Liver (tissue), 9 donors: ENCODE measurements around the gene LHX6. TPM values are rescaled to one million over a fixed set of nuclear protein-coding genes. Genes with fewer than 3 reads are reported as not detected.

Source experiments
- DNase-seq: peaks from one replicate; pipeline ENCODE4 v3.0.0-alpha.2; 2017; ENCODE audit warnings: low spot score
- H3K27ac ChIP-seq, 2 donors: one replicate each; pipeline ENCODE4 v1.7.0; 2013; ENCODE audit warnings: inconsistent platforms in 2 of 2, low read length in 2 of 2, control low read depth in 1 of 2, low read depth in 1 of 2, mild to moderate bottlenecking in 1 of 2
- H3K27me3 ChIP-seq, 4 donors: one replicate each; pipeline versions ENCODE4 v1.6.1 to v1.7.0; 2013; ENCODE audit warnings: low read length in 3 of 4, inconsistent platforms in 1 of 4, mild to moderate bottlenecking in 1 of 4, moderate library complexity in 1 of 4; ENCODE audit not compliant: control insufficient read depth in 4 of 4, insufficient read depth in 4 of 4
- H3K36me3 ChIP-seq, 4 donors: one replicate each; pipeline versions ENCODE4 v1.6.1 to v1.7.0; 2013; ENCODE audit warnings: low read length in 3 of 4, mild to moderate bottlenecking in 3 of 4, low read depth in 1 of 4, moderate library complexity in 1 of 4; ENCODE audit not compliant: control insufficient read depth in 4 of 4, insufficient read depth in 3 of 4
- H3K4me1 ChIP-seq, 4 donors: one replicate each; pipeline versions ENCODE4 v1.6.1 to v1.7.0; 2013; ENCODE audit warnings: low read length in 3 of 4, mild to moderate bottlenecking in 3 of 4, moderate library complexity in 1 of 4; ENCODE audit not compliant: control insufficient read depth in 4 of 4, insufficient read depth in 4 of 4
- H3K4me3 ChIP-seq, 3 donors: one replicate each; pipeline versions ENCODE4 v1.6.1 to v1.7.0; 2013; ENCODE audit warnings: low read length in 3 of 3, control low read depth in 1 of 3, low read depth in 1 of 3, mild to moderate bottlenecking in 1 of 3
- H3K9ac ChIP-seq, 2 donors: one replicate each; pipeline ENCODE4 v1.7.0; 2013; ENCODE audit warnings: low read length in 2 of 2, mild to moderate bottlenecking in 2 of 2, moderate library complexity in 2 of 2, control low read depth in 1 of 2, low read depth in 1 of 2
- H3K9me3 ChIP-seq, 4 donors: one replicate each; pipeline versions ENCODE4 v1.6.1 to v1.7.0; 2013; ENCODE audit warnings: low read length in 3 of 4; ENCODE audit not compliant: control insufficient read depth in 4 of 4
- EGR1 ChIP-seq, 2 donors: IDR thresholded peaks; 2 replicates each; pipeline ENCODE4 v1.6.1; 2016 to 2018; ENCODE audit warnings: antibody characterized with exemption in 2 of 2, low read depth in 2 of 2
- HNF4A ChIP-seq, 2 donors: conservative IDR thresholded peaks; 2 replicates each; pipeline ENCODE4 v1.6.1; 2016; ENCODE audit warnings: antibody characterized with exemption in 2 of 2, mild to moderate bottlenecking in 2 of 2
- JUND ChIP-seq, 2 donors: IDR thresholded peaks; 2 replicates each; pipeline ENCODE4 v1.6.1; 2016; ENCODE audit warnings: antibody characterized with exemption in 2 of 2
- RXRA ChIP-seq, 2 donors: IDR thresholded peaks; 2 replicates each; pipeline ENCODE4 v1.6.1; 2017 to 2018; ENCODE audit warnings: antibody characterized with exemption in 2 of 2, mild to moderate bottlenecking in 1 of 2
- SP1 ChIP-seq: IDR thresholded peaks from 2 replicates; pipeline ENCODE4 v1.6.1; 2018; ENCODE audit warnings: antibody characterized with exemption, mild to moderate bottlenecking
- TAF1 ChIP-seq: conservative IDR thresholded peaks from 2 replicates; pipeline ENCODE4 v1.6.1; 2016; ENCODE audit warnings: antibody characterized with exemption, mild to moderate bottlenecking
- YY1 ChIP-seq: IDR thresholded peaks from 2 replicates; pipeline ENCODE4 v1.6.1; 2016; ENCODE audit warnings: antibody characterized with exemption, mild to moderate bottlenecking
- WGBS: extraction: QIAGEN DNeasy Blood & Tissue Kit; methylation state at CpG from one replicate; pipeline ENCODE4 v1.1.7; 2013; 5-methylcytosine and 5-hydroxymethylcytosine counted together
- polyA plus RNA-seq, 2 donors: library from polyadenylated mRNA; stranded (reverse) in 1 of 2; unstranded in 1 of 2; fragments of 200-250 nt in 1 of 2; fragments of >200 nt in 1 of 2; fragmentation: Nextera tagmentation in 1 of 2; extraction: Ambion mirVana in 1 of 2; gene quantifications; one replicate each; pipeline versions ENCODE4 v1.2.1 to v1.2.3, GENCODE V29; 2013 to 2015
- total RNA-seq, 2 donors: library from RNA; depleted of rRNA; stranded (reverse); fragments of >200 nt; gene quantifications; one replicate each; pipeline ENCODE4 v1.2.3, GENCODE V29; 2014
- TF ChIP-seq, protein P1 (sequence below): IDR thresholded peaks from 2 replicates; pipeline ENCODE4 v1.6.1; 2016; ENCODE audit warnings: antibody characterized with exemption, mild to moderate bottlenecking
- TF ChIP-seq, protein P2 (sequence below): fragments of 150-350 bp; IDR thresholded peaks from 2 replicates; pipeline ENCODE4 v1.5.1; 2017; ENCODE audit warnings: improper control_type of control experiment, low read depth, low read length; ENCODE audit not compliant: missing input control
- TF ChIP-seq, protein P3 (sequence below): IDR thresholded peaks from 2 replicates; pipeline ENCODE4 v1.6.1; 2016; ENCODE audit warnings: antibody characterized with exemption
- TF ChIP-seq, protein P4 (sequence below): IDR thresholded peaks from 2 replicates; pipeline ENCODE4 v1.6.1; 2016; ENCODE audit warnings: antibody characterized with exemption
- donor health status: healthy.
- donor health status: healthy.
- donor health status: healthy.
- donor health status: healthy.
- donor health status: healthy.

LHX6 gene
- total and polyA plus RNA-seq, 4 donors: 0.05 to 0.33 (median 0.18) TPM

DNA sequence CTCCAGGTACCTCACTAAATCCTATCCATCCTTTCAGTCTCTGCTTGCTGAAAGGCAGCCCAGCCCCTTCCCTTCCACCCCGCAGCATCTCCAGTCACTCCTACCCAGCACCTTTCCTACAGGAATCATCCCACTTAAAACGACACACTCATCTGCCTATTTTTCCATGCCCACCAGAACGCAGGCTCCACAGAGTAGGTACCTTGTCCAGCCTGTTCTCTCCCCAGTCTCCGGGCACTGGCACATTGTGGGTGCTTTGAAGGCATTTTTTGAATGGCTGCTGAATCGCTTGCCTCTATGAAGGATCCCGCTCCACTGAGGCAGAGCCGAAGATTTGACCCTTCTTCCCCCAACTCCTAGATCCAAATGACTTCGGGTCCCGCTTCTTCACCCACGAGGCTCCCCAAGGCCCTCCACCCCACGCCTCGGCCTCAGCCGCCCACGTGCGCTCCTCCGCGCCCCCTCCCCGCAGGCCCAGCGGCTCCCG is 15.6 kb downstream of the LHX6 start:
- no peak overlapping the region for H3K4me3 ChIP-seq
- 35% methylated on average over 20 of the region's 20 CpGs for whole genome bisulfite sequencing

DNA sequence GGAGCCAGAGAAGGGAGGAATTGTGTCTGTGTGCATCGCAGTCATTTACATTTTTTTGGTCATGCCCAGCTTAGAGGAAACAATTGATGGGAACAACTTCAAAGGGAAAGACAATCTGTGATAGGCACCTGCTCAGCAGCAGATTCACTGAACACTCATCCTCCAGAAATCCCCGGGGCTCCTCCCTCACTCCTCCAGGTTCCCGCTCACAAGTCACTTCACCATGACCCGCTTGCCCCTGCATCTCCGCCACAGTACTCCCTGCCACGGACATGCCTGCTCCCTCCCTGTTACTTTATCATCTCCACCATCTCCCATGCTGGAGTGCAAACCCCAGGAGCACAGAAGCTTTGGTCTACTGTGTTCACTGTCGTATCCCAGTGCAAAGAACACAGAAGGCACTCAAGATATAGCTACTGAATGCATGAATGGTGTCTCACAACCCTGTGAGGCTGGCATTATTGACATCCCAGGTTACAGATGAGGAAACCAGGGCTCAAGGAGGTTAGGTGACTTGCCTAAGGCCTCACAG is 16.2 kb downstream of the LHX6 start:
- TF ChIP-seq EGR1 (IDR thresholded peaks at IDR 0.05; ENCODE audit: low read depth in 2 of 2): no peak
- no peak for TF ChIP-seq RXRA (IDR thresholded peaks at IDR 0.05)
- TF ChIP-seq, protein P1, sequence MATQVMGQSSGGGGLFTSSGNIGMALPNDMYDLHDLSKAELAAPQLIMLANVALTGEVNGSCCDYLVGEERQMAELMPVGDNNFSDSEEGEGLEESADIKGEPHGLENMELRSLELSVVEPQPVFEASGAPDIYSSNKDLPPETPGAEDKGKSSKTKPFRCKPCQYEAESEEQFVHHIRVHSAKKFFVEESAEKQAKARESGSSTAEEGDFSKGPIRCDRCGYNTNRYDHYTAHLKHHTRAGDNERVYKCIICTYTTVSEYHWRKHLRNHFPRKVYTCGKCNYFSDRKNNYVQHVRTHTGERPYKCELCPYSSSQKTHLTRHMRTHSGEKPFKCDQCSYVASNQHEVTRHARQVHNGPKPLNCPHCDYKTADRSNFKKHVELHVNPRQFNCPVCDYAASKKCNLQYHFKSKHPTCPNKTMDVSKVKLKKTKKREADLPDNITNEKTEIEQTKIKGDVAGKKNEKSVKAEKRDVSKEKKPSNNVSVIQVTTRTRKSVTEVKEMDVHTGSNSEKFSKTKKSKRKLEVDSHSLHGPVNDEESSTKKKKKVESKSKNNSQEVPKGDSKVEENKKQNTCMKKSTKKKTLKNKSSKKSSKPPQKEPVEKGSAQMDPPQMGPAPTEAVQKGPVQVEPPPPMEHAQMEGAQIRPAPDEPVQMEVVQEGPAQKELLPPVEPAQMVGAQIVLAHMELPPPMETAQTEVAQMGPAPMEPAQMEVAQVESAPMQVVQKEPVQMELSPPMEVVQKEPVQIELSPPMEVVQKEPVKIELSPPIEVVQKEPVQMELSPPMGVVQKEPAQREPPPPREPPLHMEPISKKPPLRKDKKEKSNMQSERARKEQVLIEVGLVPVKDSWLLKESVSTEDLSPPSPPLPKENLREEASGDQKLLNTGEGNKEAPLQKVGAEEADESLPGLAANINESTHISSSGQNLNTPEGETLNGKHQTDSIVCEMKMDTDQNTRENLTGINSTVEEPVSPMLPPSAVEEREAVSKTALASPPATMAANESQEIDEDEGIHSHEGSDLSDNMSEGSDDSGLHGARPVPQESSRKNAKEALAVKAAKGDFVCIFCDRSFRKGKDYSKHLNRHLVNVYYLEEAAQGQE: no peak
- TF ChIP-seq, protein P2, sequence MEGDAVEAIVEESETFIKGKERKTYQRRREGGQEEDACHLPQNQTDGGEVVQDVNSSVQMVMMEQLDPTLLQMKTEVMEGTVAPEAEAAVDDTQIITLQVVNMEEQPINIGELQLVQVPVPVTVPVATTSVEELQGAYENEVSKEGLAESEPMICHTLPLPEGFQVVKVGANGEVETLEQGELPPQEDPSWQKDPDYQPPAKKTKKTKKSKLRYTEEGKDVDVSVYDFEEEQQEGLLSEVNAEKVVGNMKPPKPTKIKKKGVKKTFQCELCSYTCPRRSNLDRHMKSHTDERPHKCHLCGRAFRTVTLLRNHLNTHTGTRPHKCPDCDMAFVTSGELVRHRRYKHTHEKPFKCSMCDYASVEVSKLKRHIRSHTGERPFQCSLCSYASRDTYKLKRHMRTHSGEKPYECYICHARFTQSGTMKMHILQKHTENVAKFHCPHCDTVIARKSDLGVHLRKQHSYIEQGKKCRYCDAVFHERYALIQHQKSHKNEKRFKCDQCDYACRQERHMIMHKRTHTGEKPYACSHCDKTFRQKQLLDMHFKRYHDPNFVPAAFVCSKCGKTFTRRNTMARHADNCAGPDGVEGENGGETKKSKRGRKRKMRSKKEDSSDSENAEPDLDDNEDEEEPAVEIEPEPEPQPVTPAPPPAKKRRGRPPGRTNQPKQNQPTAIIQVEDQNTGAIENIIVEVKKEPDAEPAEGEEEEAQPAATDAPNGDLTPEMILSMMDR: no peak
- TF ChIP-seq JUND (IDR thresholded peaks at IDR 0.05): no peak
- no peak for DNase-seq
- Histone ChIP-seq H3K9me3 (no peaks in the 10 kb centered on the region), H3K9ac (no peak overlapping the region), H3K27me3 (peaks cover 0 to 26% (median 10%) of the 10 kb centered on the region in 4 donors), H3K36me3 (no peaks in the 10 kb centered on the region), H3K4me1 (peaks cover 0 to 11% (median 6%) of the 10 kb centered on the region in 4 donors), H3K4me3 (no peak overlapping the region), H3K27ac (no peak overlapping the region)
- 73% methylated on average over 7 of the region's 7 CpGs for WGBS

More for the DNA sequence above, 15.6 kb downstream of the LHX6 start:
- H3K9ac ChIP-seq: no peak overlapping the region
- no peaks in the 10 kb centered on the region for H3K9me3 ChIP-seq
- H3K4me1 ChIP-seq: peaks cover 0 to 11% (median 6%) of the 10 kb centered on the region in 4 donors
- no peaks in the 10 kb centered on the region for H3K36me3 ChIP-seq
- no peak overlapping the region for H3K27ac ChIP-seq
- no peak for DNase-seq
- peaks cover 0 to 26% (median 11%) of the 10 kb centered on the region in 4 donors for H3K27me3 ChIP-seq
- no peak for TF ChIP-seq YY1

DNA sequence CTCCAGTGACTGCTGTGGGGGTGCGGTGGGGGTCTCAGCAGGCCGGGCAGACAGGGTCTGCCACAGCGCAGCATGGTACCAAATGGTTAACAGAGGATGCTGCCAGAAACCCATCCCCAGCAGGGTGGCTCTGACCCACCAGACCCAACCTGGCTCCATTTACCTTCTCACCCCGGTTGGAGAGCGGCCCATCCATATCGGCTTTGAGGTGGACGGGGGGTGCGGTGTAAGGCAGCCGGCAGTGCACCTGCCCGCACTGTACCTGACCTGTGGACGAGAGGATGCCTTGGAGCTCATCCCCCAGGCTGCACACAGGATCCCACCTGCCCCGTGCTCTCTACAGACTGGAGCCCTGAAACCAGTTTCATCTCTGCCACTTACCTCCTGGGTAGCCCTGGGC is 19.3 kb downstream of the LHX6 start:
- no peak for DNase-seq
- H3K4me1 ChIP-seq: peaks cover 0 to 9% (median 6%) of the 10 kb centered on the region in 4 donors
- no peak overlapping the region for H3K4me3 ChIP-seq
- H3K27ac ChIP-seq: no peak overlapping the region
- no peak overlapping the region for H3K9ac ChIP-seq
- peaks cover 0 to 11% (median 5%) of the 10 kb centered on the region in 4 donors for H3K27me3 ChIP-seq
- whole genome bisulfite sequencing: 91% methylated on average over 12 of the region's 12 CpGs
- no peaks in the 10 kb centered on the region for H3K9me3 ChIP-seq
- no peaks in the 10 kb centered on the region for H3K36me3 ChIP-seq
- no peak for TF ChIP-seq HNF4A (conservative IDR thresholded peaks at IDR 0.05)
- no peak for TF ChIP-seq TAF1
- TF ChIP-seq SP1: no peak
- no peak for TF ChIP-seq YY1
- TF ChIP-seq, protein P3, sequence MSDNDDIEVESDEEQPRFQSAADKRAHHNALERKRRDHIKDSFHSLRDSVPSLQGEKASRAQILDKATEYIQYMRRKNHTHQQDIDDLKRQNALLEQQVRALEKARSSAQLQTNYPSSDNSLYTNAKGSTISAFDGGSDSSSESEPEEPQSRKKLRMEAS: no peak
- no peak for TF ChIP-seq JUND (IDR thresholded peaks at IDR 0.05)
- no peak for TF ChIP-seq RXRA (IDR thresholded peaks at IDR 0.05)
- TF ChIP-seq, protein P4, sequence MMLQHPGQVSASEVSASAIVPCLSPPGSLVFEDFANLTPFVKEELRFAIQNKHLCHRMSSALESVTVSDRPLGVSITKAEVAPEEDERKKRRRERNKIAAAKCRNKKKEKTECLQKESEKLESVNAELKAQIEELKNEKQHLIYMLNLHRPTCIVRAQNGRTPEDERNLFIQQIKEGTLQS: no peak
- TF ChIP-seq, protein P2: no peak
- TF ChIP-seq, protein P1: no peak
